PC-9 (cell line): ENCODE measurements around the gene FOXJ3. TPM values are rescaled to one million over a fixed set of nuclear protein-coding genes. Genes with fewer than 3 reads are reported as not detected.

Experiments
- BruUV-seq: library from RNA; stranded (reverse); fragments of 400-500 nt; replicated peaks from 2 replicates; lab custom pipeline; 2021; lab: Mats Ljungman, UMichigan
- CTCF ChIA-PET: fragments of 300-600 bp; sonication (Branson Sonifier 250); formaldehyde crosslinking; loops from one replicate; lab custom pipeline; 2022; ENCODE audit warnings: antibody characterized with exemption; lab: Charles Lee
- POLR2A ChIA-PET: fragments of 300-600 bp; sonication (Branson Sonifier 250); formaldehyde crosslinking; loops from one replicate; lab custom pipeline; 2022; ENCODE audit warnings: antibody characterized with exemption; ENCODE audit not compliant: unreplicated experiment; lab: Charles Lee
- DNase-seq, 2 experiments: peaks; one replicate each; pipeline versions ENCODE4 v3.0.0 to v3.0.0-alpha.2; 2015 to 2022; ENCODE audit warnings: mixed read lengths in 1 of 2
- H2AFZ ChIP-seq: fragments of 200-600 bp; sonication (generic); 2 replicates; pipeline ENCODE4 v1.8.1; 2017; ENCODE audit warnings: antibody characterized with exemption
- H3F3A ChIP-seq: fragments of 200-600 bp; sonication (generic); 2 replicates; pipeline ENCODE4 v1.8.1; 2017; ENCODE audit warnings: antibody characterized with exemption, mild to moderate bottlenecking, low read depth; ENCODE audit not compliant: insufficient read depth
- H3K27ac ChIP-seq: fragments of 200-600 bp; sonication (generic); 2 replicates; pipeline ENCODE4 v1.6.1; 2016; ENCODE audit warnings: mixed run types
- H3K27me3 ChIP-seq: fragments of 200-600 bp; sonication (generic); 2 replicates; pipeline ENCODE4 v1.6.1; 2016; ENCODE audit warnings: low read depth, mixed run types; ENCODE audit not compliant: insufficient read depth
- H3K36me3 ChIP-seq: fragments of 200-600 bp; sonication (generic); 2 replicates; pipeline ENCODE4 v1.6.1; 2016; ENCODE audit warnings: low read depth, mixed run types
- H3K4me1 ChIP-seq: fragments of 200-600 bp; sonication (generic); replicated peaks from 2 replicates; pipeline ENCODE4 v1.6.1; 2016; ENCODE audit warnings: mixed run types; ENCODE audit not compliant: insufficient read depth
- H3K4me2 ChIP-seq: fragments of 200-600 bp; sonication (generic); 2 replicates; pipeline ENCODE4 v1.6.1; 2017; ENCODE audit warnings: mixed run types
- H3K4me3 ChIP-seq: fragments of 200-600 bp; sonication (generic); 2 replicates; pipeline ENCODE4 v1.6.1; 2016; ENCODE audit warnings: mixed run types
- H3K79me2 ChIP-seq: fragments of 200-600 bp; sonication (generic); 2 replicates; pipeline ENCODE4 v1.6.1; 2017; ENCODE audit warnings: low read depth, mixed run types
- H3K9me2 ChIP-seq: fragments of 200-600 bp; sonication (generic); 2 replicates; pipeline ENCODE4 v1.8.1; 2017; ENCODE audit warnings: mild to moderate bottlenecking; ENCODE audit not compliant: insufficient read depth
- H3K9me3 ChIP-seq: fragments of 200-600 bp; sonication (generic); 2 replicates; pipeline ENCODE4 v1.8.1; 2016; ENCODE audit warnings: low read depth; ENCODE audit not compliant: insufficient read depth
- H4K20me1 ChIP-seq: fragments of 200-600 bp; sonication (generic); 2 replicates; pipeline ENCODE4 v1.8.1; 2017; ENCODE audit not compliant: insufficient read depth
- EZH2 ChIP-seq: fragments of 200-600 bp; sonication (generic); IDR thresholded peaks from 2 replicates; pipeline ENCODE4 v1.8.0; 2017; ENCODE audit warnings: antibody characterized with exemption, low read depth
- intact Hi-C: fragments of 100-400 bp; cut with micrococcal nuclease; formaldehyde crosslinking; loops from one replicate; pipeline ENCODE4 v1.10.0; 2022; ENCODE audit not compliant: unreplicated experiment
- total RNA-seq: library from RNA; stranded (reverse); gene quantifications from 2 replicates; pipeline ENCODE4 v1.2.3, GENCODE V29; 2021
- TF ChIP-seq, protein P1 (sequence below): fragments of 200-600 bp; sonication (generic); conservative IDR thresholded peaks from 2 replicates; pipeline ENCODE4 v1.6.1; 2017; ENCODE audit warnings: mixed run types, antibody characterized with exemption, mild to moderate bottlenecking, moderate library complexity

The FOXJ3 gene
- total RNA-seq, 1 experiment from 2014 or later, result 60.4 TPM

DNA sequence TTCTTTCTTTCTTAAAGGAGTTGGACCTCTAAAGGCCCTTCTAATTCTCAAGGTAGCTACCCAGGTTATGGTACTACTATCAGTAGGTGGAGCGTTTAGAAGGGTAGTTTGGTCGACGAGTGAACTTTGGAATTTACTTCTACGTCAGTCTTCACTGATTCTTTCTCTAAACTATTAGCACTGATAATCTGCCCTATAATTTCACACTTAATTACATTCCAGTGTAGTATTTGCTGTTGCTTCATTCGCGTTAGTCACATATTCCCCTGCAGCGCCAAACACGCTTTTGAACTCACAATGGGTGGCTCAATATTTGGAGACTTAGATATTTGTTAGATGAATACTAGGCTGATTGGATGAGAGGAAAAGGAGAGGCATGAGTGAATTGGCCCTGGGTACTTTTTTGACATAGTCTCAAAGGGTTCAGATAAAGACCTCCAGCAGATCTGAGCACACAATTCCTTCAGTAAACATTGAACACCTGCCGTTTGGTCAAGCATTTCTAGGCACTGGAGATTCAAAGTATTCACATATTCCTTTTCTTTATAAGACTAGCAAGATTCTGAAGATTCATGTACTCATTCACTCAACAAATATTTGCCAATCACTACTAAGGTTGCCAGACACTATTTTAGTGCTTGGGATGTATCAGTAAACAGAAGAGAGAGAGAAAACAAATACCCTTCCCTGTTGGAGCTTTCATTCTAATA is 929 bp upstream of the FOXJ3 start:
- Histone ChIP-seq H3K79me2 (peaks cover 59% of the 10 kb centered on the region), H3K36me3 (no peaks in the 10 kb centered on the region), H3K4me3 (peak overlapping the region; percentile 85), H4K20me1 (peaks cover 31% of the 10 kb centered on the region), H3F3A (peaks cover 46% of the 10 kb centered on the region), H3K27me3 (no peaks in the 10 kb centered on the region), H3K27ac (peak overlapping the region; percentile 84), H3K9me3 (no peaks in the 10 kb centered on the region), H2AFZ (peak overlapping the region; percentile 90), H3K4me2 (peak overlapping the region; percentile 78), H3K9me2 (no peaks in the 10 kb centered on the region), H3K4me1 (peaks cover 65% of the 10 kb centered on the region)
- intact Hi-C loops, result loop anchor here (1.0 to 10.0 kb wide), 4 partner anchors 120 to 349 kb away; partner anchors contain the start of genes PPCS, YBX1 and ZMYND12
- ChIA-PET POLR2A (no interaction called here), CTCF (no interaction called here)
- peak in 1 of 2 experiments; percentile 93 for DNase-seq
- TF ChIP-seq EZH2, result no peak
- TF ChIP-seq, protein P1, sequence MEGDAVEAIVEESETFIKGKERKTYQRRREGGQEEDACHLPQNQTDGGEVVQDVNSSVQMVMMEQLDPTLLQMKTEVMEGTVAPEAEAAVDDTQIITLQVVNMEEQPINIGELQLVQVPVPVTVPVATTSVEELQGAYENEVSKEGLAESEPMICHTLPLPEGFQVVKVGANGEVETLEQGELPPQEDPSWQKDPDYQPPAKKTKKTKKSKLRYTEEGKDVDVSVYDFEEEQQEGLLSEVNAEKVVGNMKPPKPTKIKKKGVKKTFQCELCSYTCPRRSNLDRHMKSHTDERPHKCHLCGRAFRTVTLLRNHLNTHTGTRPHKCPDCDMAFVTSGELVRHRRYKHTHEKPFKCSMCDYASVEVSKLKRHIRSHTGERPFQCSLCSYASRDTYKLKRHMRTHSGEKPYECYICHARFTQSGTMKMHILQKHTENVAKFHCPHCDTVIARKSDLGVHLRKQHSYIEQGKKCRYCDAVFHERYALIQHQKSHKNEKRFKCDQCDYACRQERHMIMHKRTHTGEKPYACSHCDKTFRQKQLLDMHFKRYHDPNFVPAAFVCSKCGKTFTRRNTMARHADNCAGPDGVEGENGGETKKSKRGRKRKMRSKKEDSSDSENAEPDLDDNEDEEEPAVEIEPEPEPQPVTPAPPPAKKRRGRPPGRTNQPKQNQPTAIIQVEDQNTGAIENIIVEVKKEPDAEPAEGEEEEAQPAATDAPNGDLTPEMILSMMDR, result no peak
- TSS peak; percentile 78 for BruUV-seq

DNA sequence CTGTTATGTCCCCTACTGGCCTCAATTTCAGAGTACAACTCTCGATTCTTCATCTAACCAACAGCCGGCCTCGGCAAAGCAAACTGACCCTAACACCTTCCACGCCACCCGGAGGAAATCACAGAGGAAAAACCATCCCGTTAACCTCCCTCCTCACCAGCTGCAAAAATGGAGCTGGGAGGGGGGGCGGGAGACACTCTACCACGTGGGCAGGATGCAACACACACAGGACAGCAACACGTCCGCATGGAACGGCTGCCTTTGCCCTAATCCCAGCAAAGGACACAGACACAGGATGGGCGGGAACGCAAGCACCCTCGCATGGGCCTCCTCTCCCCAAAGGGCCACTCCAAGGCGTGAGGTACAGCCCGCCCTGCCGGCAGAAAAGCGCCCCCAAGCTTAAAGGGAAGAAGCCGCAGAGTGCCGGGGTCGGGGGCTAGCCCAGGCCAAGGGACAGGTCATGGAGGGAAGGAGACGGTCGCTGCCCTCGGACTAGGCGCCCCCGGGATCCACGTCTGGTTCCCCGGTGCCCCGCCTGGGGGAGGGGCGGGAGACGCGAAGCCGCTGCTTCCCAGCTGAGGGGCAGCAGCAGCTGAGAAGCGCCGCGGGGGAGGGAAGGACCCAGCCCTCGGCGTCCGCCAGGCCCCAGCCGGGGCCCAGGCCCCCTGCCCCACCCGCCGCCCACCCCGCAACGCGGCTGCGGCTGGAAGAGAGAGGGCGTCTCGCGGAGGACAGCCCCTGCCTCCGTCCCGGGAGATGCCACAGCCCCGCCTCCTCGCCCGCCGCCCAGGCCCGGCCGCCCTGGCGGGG is 590 bp downstream of the FOXJ3 start:
- POLR2A ChIA-PET, result interaction anchor here (0.5 to 0.7 kb wide), 2 partner anchors 23 to 625 kb away, joined by 3 to 6 read pairs; no protein-coding TSS in a partner anchor
- H3K27ac ChIP-seq, result peak overlapping the region; percentile 84
- H3K4me2 ChIP-seq, result peak overlapping the region; percentile 89
- H3K79me2 ChIP-seq, result peaks cover 74% of the 10 kb centered on the region
- H3K27me3 ChIP-seq, result no peaks in the 10 kb centered on the region
- peaks cover 31% of the 10 kb centered on the region for H3F3A ChIP-seq
- peak; percentile 56 to 73 for DNase-seq
- no peak for TF ChIP-seq EZH2
- TF ChIP-seq, protein P1, result no peak
- no peaks in the 10 kb centered on the region; the same call in 1 of the 2 replicates for H3K36me3 ChIP-seq
- no peaks in the 10 kb centered on the region for H3K9me2 ChIP-seq
- peaks cover 44% of the 10 kb centered on the region for H4K20me1 ChIP-seq
- no TSS peak for BruUV-seq
- CTCF ChIA-PET, result interaction anchor here (0.5 to 0.8 kb wide), 3 partner anchors 125 to 447 kb away, joined by 3 to 14 read pairs (median 3); no protein-coding TSS in a partner anchor
- peak overlapping the region; percentile 85 for H3K4me3 ChIP-seq
- H2AFZ ChIP-seq, result peak overlapping the region; percentile 50
- intact Hi-C loops, result loop anchor here (1.0 to 10.0 kb wide), 5 partner anchors 67 to 350 kb away; partner anchors contain the start of genes PPCS, YBX1 and ZMYND12
- H3K9me3 ChIP-seq, result no peaks in the 10 kb centered on the region
- H3K4me1 ChIP-seq, result peaks cover 51% of the 10 kb centered on the region

DNA sequence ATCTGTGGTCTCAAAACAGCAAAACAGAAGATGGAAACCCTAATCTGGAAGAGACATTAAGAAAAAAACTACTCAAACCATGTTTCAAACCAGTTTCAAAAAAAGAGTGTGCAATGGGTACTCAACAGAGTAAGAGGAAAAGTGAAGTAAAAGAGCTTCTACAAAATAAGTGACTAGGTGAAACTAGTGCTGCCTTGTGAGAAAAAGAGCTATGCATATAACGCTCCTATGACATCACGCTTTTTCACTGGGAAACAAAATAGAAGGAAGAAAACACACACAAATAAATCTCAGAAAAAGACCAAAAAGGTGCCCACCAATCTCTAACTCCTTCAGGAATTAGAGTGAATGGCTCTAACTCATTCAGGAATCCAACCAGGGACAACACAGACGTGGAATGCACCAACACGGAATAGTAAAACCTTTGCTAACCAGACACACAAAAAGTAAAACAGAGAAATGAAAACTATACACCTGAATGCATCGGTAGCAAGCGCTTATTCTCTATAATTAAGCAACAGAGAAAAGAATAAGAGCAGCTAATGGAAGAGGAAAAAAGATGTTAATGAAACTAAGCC is 1.3 kb downstream of the FOXJ3 start:
- Histone ChIP-seq H3K9me2 (no peaks in the 10 kb centered on the region), H3K79me2 (peaks cover 81% of the 10 kb centered on the region), H3K9me3 (no peaks in the 10 kb centered on the region), H3K4me1 (peaks cover 44% of the 10 kb centered on the region), H4K20me1 (peaks cover 51% of the 10 kb centered on the region), H3K36me3 (peaks cover 4% of the 10 kb centered on the region; the same call in 1 of the 2 replicates), H3F3A (peaks cover 27% of the 10 kb centered on the region), H3K27me3 (no peaks in the 10 kb centered on the region), H2AFZ (peak overlapping the region; percentile 50; the same call in 1 of the 2 replicates), H3K4me3 (peak overlapping the region; percentile 85), H3K4me2 (peak overlapping the region; percentile 89), H3K27ac (peak overlapping the region; percentile 84)
- BruUV-seq, result TSS peak; percentile 37
- ChIA-PET CTCF (interaction anchor here (0.5 to 0.8 kb wide), 3 partner anchors 125 to 448 kb away, joined by 3 to 14 read pairs (median 3); no protein-coding TSS in a partner anchor), POLR2A (interaction anchor here (0.5 kb wide), 1 partner anchor 626 kb away, joined by 6 read pairs; no protein-coding TSS in a partner anchor)
- intact Hi-C loops, result loop anchor here (5.0 to 10.0 kb wide), 3 partner anchors 66 to 351 kb away; partner anchors contain the start of gene YBX1
- no peak for TF ChIP-seq EZH2
- TF ChIP-seq, protein P1, result no peak
- no peak for DNase-seq
